CD4-positive, alpha-beta T cell treated with Interleukin-6 for 4 hours (primary cell): ENCODE measurements around the gene KRT40.
"Not testable (repeated sequence)": the region's sequence is repeated elsewhere in the genome, so short reads cannot be mapped to it uniquely, and the experiment has no call there.

Experiments
- DNase-seq: peaks from one replicate; pipeline ENCODE4 v3.0.0-alpha.2; 2020; ENCODE audit warnings: mixed read lengths

Gene KRT40

GRCh38 chr17:40984226-40984625 is at the start of gene KRT40:
TSS of gene KRT40 (minus strand) at chr17:40984326. CDS start at chr17:40984273, 53 bp downstream.
- DNase-seq, result no peak

DNA sequence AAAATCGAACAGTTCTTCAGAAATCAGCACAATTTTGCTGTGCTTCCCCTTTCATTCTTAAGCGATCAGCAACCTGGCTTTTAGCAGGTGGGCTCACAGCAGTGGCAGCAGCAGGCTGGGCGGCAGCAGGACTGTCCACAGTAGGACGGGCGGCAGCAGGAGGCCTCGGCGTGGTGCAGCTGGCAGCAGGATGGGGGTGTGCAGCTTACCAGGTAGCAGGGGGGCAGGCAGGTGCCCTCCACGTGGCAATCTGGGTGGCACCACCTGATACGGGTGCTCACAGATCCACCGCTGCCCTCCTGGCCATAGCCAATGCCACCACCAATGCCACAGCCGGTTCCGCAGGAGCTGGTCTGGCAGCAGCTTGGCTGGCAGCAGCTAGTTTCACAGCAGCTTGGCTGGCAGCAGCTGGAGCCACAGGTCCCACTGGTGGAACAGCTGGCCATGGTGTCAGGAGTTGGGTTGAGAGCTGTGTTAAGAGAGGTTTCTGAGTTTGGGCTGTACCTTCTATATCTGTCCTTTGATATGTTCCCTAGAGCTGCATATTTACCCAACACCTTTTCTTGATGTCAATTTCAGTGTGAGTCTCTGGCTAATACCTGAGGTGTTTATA is 45.6 kb upstream of the KRT40 start, which contains the start of gene KRTAP1-4:
KRTAP1-4 (minus strand) TSS at position 563 of the 613 bp plus-strand sequence; CDS start at position 446, 117 bp downstream.
- no peak for DNase-seq

DNA sequence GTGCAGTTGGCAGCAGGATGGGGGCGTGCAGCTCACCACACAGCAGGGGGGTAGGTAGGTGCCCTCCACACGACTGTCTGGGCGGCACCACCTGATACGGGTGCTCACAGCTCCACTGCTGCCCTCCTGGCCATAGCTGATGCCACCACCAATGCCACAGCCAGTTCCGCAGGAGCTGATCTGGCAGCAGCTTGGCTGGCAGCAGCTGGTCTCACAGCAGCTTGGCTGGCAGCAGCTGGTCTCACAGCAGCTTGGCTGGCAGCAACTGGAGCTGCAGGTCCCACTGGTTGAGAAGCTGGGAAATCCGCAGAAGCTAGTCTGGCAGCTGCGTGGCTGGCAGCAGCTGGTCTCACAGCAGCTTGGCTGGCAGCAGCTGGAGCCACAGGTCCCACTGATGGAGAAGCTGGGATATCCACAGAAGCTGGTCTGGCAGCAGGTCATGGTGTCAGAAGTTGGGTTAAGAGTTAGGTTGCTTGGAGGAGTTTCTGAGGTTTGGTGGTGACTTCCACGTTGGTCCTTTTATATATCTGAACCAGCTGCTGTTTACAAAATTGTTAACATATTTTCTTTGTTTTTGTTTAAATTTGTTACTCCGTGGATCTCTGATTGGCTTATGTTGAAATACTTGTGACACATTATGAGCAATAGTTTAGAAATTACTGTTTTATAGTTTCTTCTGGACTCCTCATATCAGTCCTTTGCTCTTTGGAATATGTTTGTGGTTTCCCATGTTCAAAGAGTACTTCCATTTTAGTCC is 42.8 kb upstream of the KRT40 start, which contains the start of gene KRTAP1-5:
KRTAP1-5 (minus strand) TSS at position 494 of the 757 bp plus-strand sequence; CDS start at position 441, 53 bp downstream.
- DNase-seq, result no peak

GRCh38 chr17:41024697-41025096 is 40.6 kb upstream of the KRT40 start:
- DNase-seq, result no peak

- no peak for DNase-seq
These were observed 36.2 kb upstream of the KRT40 start for GRCh38 chr17:41020336-41020735.

- no peak for DNase-seq
These were observed 35.3 kb upstream of the KRT40 start for GRCh38 chr17:41019415-41019814.

DNA sequence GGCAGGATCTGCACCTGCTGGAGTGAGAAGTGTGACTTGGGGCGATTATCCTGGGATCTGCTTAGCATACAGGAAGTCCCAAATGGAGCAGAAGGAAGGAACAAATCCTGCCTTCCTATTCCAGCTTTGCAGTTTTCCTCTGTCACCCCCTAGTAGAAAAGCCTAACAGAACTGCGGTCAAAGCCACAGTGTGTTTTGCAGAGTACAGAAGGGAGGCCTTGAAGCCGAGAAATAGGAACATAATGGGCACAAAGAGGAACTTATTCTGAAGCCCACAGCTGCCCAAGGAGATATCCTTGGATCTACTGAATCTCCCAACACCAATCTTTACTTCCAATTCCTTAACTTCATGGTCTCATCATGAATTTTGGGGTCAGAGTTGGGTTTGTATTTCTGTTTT is 34.4 kb upstream of the KRT40 start:
- DNase-seq, result no peak

GRCh38 chr17:41016578-41017215 is 32.6 kb upstream of the KRT40 start:
- no peak for DNase-seq

GRCh38 chr17:41015454-41015853 is 31.3 kb upstream of the KRT40 start:
- no peak for DNase-seq

DNA sequence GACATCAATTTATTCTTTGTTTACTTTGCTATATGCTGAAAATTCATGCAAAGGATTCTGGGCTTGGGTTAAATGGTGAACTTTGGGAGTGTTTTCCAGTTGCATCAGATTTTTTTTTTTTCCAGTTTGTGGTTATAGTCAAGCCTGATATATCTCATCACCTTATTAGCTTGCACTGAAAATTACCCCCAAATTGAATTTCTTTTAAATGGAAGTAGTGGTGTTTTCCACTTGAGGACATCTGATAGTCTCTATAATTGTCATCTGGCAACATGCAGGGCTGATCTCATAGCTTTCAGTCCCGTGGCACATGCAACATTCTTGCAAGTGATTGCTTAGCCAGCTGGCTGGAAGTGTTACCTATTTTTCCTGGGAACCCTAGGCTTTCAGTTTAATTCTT is 29.5 kb upstream of the KRT40 start:
- no peak for DNase-seq

DNA sequence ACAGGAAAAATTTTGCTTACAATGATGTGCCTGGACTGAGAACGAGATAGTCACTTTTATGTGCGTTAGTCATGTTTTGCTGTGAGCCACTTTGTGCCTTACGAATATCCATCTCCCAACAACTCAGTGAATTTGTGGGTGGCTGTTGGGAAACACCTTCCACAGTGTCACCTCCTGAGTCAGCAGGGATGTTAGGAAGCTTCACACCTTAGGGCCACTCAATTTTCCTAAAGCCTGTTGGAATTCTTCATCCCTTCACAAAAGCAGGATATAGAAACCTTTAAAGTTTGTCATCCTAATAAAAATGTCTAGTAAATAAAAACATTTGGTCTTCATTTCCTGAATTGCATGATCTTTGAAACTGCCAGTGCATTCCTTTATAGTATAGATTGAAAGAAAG is 29.1 kb upstream of the KRT40 start:
- DNase-seq, result no peak

GRCh38 chr17:41012326-41013120 is 28.4 kb upstream of the KRT40 start:
- DNase-seq, result no peak

DNA sequence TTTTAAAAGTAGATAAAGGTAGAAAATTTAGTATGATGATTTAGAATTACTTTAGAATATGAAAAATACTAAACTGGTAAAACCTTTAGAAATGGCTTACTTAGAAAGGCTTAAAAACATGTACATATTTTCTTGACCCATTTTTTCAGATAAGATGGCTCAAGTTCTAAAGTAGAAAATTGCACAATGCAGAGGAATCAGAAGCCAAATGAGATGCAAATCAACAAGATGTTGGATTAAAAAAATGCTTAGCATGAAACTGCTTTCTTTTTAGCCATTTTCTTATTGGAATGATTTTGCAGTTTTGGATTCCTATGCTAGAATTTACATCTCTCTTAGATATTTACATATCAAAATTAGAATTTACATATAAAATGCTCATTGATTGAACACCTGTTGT is 26.3 kb upstream of the KRT40 start:
- no peak for DNase-seq

DNA sequence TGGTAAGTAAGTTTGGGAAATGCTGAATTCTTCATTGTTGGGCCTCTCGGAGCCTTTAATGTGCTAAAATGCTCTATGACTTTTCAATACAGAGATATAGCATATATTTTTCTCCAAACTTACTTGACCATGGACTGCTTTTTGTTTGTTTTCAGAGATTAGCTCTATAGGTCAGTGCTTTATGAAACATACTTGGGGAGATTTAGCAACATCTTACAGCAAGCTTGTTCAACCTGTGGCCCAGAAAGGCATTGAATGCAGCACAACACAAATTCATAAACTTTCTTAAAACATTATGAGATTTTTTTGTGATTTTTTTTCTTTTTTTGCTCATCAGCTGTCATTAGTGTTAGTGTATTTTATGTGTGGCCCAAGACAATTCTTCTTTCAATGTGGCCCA is 25.8 kb upstream of the KRT40 start:
- DNase-seq, result no peak

DNA sequence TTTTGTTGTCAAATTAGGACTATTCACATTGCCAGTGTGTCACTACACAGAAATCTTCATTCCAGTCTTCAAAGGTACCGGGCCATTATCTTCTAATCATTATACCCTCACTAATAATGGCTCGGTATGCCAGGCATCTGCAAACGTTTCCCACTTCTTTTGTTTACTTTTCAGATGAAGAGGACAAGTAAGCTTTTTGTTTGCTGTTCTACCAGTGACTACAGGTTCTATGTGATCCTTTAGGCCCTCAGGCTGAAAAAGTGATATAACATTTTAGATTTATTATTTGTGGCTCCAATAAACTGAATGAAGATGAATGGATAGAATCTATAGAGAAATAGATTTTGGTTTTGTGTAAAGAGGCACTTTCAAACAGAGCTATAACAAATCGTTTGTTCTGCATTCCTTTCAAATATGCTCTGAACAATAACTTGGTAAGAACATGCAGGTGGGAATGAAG is 25.2 kb upstream of the KRT40 start:
- DNase-seq, result no peak

GRCh38 chr17:41008811-41009210 is 24.7 kb upstream of the KRT40 start, which contains the start of gene KRTAP3-1:
TSS of gene KRTAP3-1 (minus strand) at chr17:41009128. CDS start at chr17:41009074, 54 bp downstream.
- no peak for DNase-seq

DNA sequence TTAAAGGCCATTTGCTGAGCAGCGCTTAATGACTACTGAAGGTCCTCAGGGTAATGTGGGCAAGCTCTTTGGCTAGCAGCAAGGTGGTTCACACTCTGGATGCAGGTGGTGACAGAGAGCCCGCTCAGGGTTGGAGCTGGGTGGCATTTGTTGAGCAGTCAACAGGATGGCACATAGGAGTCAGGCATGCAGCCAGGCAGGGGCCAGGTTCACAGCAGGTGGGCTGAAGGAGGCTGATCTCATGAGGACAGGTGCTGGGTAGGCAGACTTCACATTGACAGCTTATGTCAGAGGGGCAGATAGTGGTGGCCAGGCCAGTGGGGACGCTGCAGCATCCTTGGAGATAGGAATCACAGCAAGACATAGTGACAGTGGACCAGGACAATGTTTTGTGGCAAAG is 20.3 kb upstream of the KRT40 start:
- DNase-seq, result no peak

GRCh38 chr17:41003926-41004325 is 19.8 kb upstream of the KRT40 start:
- no peak for DNase-seq

GRCh38 chr17:41002814-41003213 is 18.7 kb upstream of the KRT40 start:
- DNase-seq, result no peak

- DNase-seq, result no peak
These were observed 17.7 kb upstream of the KRT40 start for GRCh38 chr17:41001795-41002194.

DNA sequence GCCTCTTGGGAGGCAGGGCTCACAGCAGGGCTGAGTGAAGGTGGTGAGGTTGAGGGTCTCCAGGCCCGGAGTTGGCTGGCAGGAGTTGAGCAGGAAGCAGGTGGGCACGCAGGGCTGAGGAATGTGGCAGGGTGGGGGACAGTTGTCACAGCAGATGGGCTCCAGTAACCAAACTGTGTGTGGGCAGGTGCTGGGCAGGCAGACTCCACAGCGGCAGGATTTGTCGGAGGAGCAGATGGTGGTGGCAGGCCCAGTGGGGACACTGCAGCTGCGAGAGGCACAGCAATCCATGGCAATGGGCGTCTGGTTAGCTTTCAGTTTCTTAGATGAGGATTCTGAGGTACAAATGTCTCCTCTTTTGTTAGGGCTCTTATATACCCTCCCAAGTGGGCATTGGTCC is 15.4 kb upstream of the KRT40 start, which contains the start of gene KRTAP3-2:
KRTAP3-2 (minus strand) TSS at position 344 of the 400 bp plus-strand sequence; CDS start at position 291, 53 bp downstream.
- not testable (repeated sequence) for DNase-seq

DNA sequence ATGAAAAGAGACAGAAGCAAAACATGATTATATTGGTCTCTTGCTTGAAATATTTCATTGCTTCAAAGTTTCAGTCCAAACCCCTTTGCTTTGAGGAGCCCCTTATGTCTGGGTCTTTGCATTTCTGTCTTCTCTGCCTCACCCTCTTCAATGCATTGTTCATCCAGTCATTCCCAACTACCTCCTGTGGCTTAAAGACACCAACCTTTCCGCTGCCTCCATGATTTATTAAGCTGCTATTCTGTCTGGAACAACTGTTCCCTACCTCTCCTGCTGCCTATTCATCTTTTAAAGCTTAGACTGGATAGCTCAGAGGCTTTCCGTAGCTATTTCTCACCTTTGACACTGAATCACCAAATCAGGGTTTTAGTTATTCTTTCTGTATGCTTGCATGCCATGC is 13.2 kb upstream of the KRT40 start:
- DNase-seq, result no peak

- no peak for DNase-seq
These were observed 12.7 kb upstream of the KRT40 start for GRCh38 chr17:40996829-40997228.
